ENCODE measurements around the gene NUP88. TPM values are rescaled to one million over a fixed set of nuclear protein-coding genes. Genes with fewer than 3 reads are reported as not detected.

NUP88 gene
- total and polyA plus RNA-seq, 2 experiments from 2014 or later, result 50.8 to 65.2 TPM

- Histone ChIP-seq H3K79me2 (peaks cover 12% of the 10 kb centered on the region), H3K9me2 (replicated peaks; ENCODE audit: insufficient read depth) (no peaks in the 10 kb centered on the region), H3K9me3 (ENCODE audit: low read depth) (no peaks in the 10 kb centered on the region), H3K27me3 (no peaks in the 10 kb centered on the region), H2AFZ (no peak overlapping the region), H3K4me2 (no peak overlapping the region), H3K36me3 (replicated peaks; ENCODE audit: insufficient read depth, low read depth) (peaks cover 9% of the 10 kb centered on the region), H3K4me1 (ENCODE audit: insufficient read depth) (no peaks in the 10 kb centered on the region), H4K20me1 (ENCODE audit: insufficient read depth, poor library complexity, severe bottlenecking) (no peaks in the 10 kb centered on the region), H3K4me3 (no peak overlapping the region), H3K27ac (peak overlapping the region; percentile 28)
- TF ChIP-seq CTCF (IDR thresholded peaks at IDR 0.05; ENCODE audit: poor library complexity) (no peak), EZH2 (IDR thresholded peaks at IDR 0.05; ENCODE audit: borderline replicate concordance) (no peak), EZH2phosphoT487 (IDR thresholded peaks at IDR 0.05; ENCODE audit: low read depth, severe bottlenecking, unreplicated experiment) (no peak)
- DNase-seq (ENCODE audit: low spot score), result peak; percentile 9
- WGBS (ENCODE audit: low lambda C conversion rate, missing lambda C conversion rate), result 65% methylated on average over 4 of the region's 4 CpGs
These were observed 14.1 kb downstream of the NUP88 start for GRCh38 chr17:5405400-5405799.

- no peak overlapping the region for H3K4me3 ChIP-seq
- no peak overlapping the region for H3K4me2 ChIP-seq
These were observed 19.7 kb downstream of the NUP88 start for GRCh38 chr17:5399767-5400166.

GRCh38 chr17:5396612-5397011 is 22.9 kb downstream of the NUP88 start:
- peaks cover 8% of the 10 kb centered on the region for H3K36me3 ChIP-seq (replicated peaks; ENCODE audit: insufficient read depth, low read depth)
- TF ChIP-seq CTCF (IDR thresholded peaks at IDR 0.05; ENCODE audit: poor library complexity) (no peak), EZH2phosphoT487 (IDR thresholded peaks at IDR 0.05; ENCODE audit: low read depth, severe bottlenecking, unreplicated experiment) (no peak), EZH2 (IDR thresholded peaks at IDR 0.05; ENCODE audit: borderline replicate concordance) (no peak)
- H3K27me3 ChIP-seq, result no peaks in the 10 kb centered on the region
- peaks cover 3% of the 10 kb centered on the region for H3K79me2 ChIP-seq
- H3K4me1 ChIP-seq (ENCODE audit: insufficient read depth), result no peaks in the 10 kb centered on the region
- DNase-seq (ENCODE audit: low spot score), result no peak
- H2AFZ ChIP-seq, result no peak overlapping the region
- no peak overlapping the region for H3K4me2 ChIP-seq
- no peak overlapping the region for H3K27ac ChIP-seq
- WGBS (ENCODE audit: low lambda C conversion rate, missing lambda C conversion rate), result 97% methylated on average over 2 of the region's 2 CpGs
- no peaks in the 10 kb centered on the region for H4K20me1 ChIP-seq (ENCODE audit: insufficient read depth, poor library complexity, severe bottlenecking)
- H3K9me2 ChIP-seq (replicated peaks; ENCODE audit: insufficient read depth), result no peaks in the 10 kb centered on the region
- H3K4me3 ChIP-seq, result no peak overlapping the region
- H3K9me3 ChIP-seq (ENCODE audit: low read depth), result no peaks in the 10 kb centered on the region

More at GRCh38 chr17:5399767-5400166, 19.7 kb downstream of the NUP88 start:
- H3K36me3 ChIP-seq (replicated peaks; ENCODE audit: insufficient read depth, low read depth), result peaks cover 11% of the 10 kb centered on the region
- H3K27me3 ChIP-seq, result no peaks in the 10 kb centered on the region
- H2AFZ ChIP-seq, result no peak overlapping the region
- no peak for DNase-seq (ENCODE audit: low spot score)
- no peak overlapping the region for H3K27ac ChIP-seq
- WGBS (ENCODE audit: low lambda C conversion rate, missing lambda C conversion rate), result 90% methylated on average over 6 of the region's 6 CpGs
- no peaks in the 10 kb centered on the region for H4K20me1 ChIP-seq (ENCODE audit: insufficient read depth, poor library complexity, severe bottlenecking)
- H3K9me2 ChIP-seq (replicated peaks; ENCODE audit: insufficient read depth), result no peaks in the 10 kb centered on the region
- H3K79me2 ChIP-seq, result peaks cover 3% of the 10 kb centered on the region
- no peaks in the 10 kb centered on the region for H3K9me3 ChIP-seq (ENCODE audit: low read depth)
- TF ChIP-seq EZH2phosphoT487 (IDR thresholded peaks at IDR 0.05; ENCODE audit: low read depth, severe bottlenecking, unreplicated experiment) (no peak), EZH2 (IDR thresholded peaks at IDR 0.05; ENCODE audit: borderline replicate concordance) (no peak), CTCF (IDR thresholded peaks at IDR 0.05; ENCODE audit: poor library complexity) (no peak)
- H3K4me1 ChIP-seq (ENCODE audit: insufficient read depth), result no peaks in the 10 kb centered on the region

- WGBS (ENCODE audit: low lambda C conversion rate, missing lambda C conversion rate), result 85% methylated on average over 5 of the region's 5 CpGs
- DNase-seq (ENCODE audit: low spot score), result peak; percentile 38
These were observed 27.8 kb downstream of the NUP88 start for GRCh38 chr17:5391678-5392077.

More at GRCh38 chr17:5391678-5392077, 27.8 kb downstream of the NUP88 start:
- H3K4me1 ChIP-seq (ENCODE audit: insufficient read depth), result no peaks in the 10 kb centered on the region
- no peak overlapping the region for H2AFZ ChIP-seq
- no peaks in the 10 kb centered on the region for H3K27me3 ChIP-seq
- H4K20me1 ChIP-seq (ENCODE audit: insufficient read depth, poor library complexity, severe bottlenecking), result no peaks in the 10 kb centered on the region
- TF ChIP-seq CTCF (IDR thresholded peaks at IDR 0.05; ENCODE audit: poor library complexity), result no peak
- no peak for TF ChIP-seq EZH2 (IDR thresholded peaks at IDR 0.05; ENCODE audit: borderline replicate concordance)
- no peak for TF ChIP-seq EZH2phosphoT487 (IDR thresholded peaks at IDR 0.05; ENCODE audit: low read depth, severe bottlenecking, unreplicated experiment)
- no peaks in the 10 kb centered on the region for H3K36me3 ChIP-seq (replicated peaks; ENCODE audit: insufficient read depth, low read depth)
- no peak overlapping the region for H3K4me2 ChIP-seq
- no peaks in the 10 kb centered on the region for H3K79me2 ChIP-seq
- H3K27ac ChIP-seq, result peak overlapping the region; percentile 52
- no peaks in the 10 kb centered on the region for H3K9me2 ChIP-seq (replicated peaks; ENCODE audit: insufficient read depth)
- H3K9me3 ChIP-seq (ENCODE audit: low read depth), result no peaks in the 10 kb centered on the region
- no peak overlapping the region for H3K4me3 ChIP-seq

Data from hepatocyte (in vitro differentiated cells).